H1 (cell line): ENCODE measurements around the gene ANXA2. TPM values are rescaled to one million over a fixed set of nuclear protein-coding genes. Genes with fewer than 3 reads are reported as not detected.

Experiments
- CBX8 ChIP-seq: fragments of 300-800, 300-1000 bp; sonication (generic); IDR thresholded peaks from 2 replicates; pipeline ENCODE4 v1.7.1; 2016; ENCODE audit warnings: low read depth, low read length, borderline replicate concordance
- polyA plus RNA-seq, 7 experiments: library from polyadenylated mRNA; depleted of rRNA in 3 of 7; stranded (reverse) in 5 of 7; unstranded in 2 of 7; fragments of >200 nt in 5 of 7; fragments of 200-250 nt in 2 of 7; gene quantifications; 1 replicate in 5 of 7; 2 replicates in 1 of 7; 4 replicates in 1 of 7; pipeline versions ENCODE4 v1.2.1 to v1.2.3, GENCODE V29; 2011 to 2013; ENCODE audit warnings: missing spikeins in 2 of 7, mixed read lengths in 2 of 7
- total RNA-seq: library from RNA; stranded (reverse); fragmentation: NEBNext Ultra II Directional; extraction: Animal tissue kit (Norgen Biotek cat#: 25700); gene quantifications from 2 replicates; pipeline ENCODE4 v1.2.1, GENCODE V29; 2021

Gene ANXA2
- total and polyA plus RNA-seq, 2 of the 8 experiments (the other 6 are each of a cell fraction or from before 2014, with no cell fraction given): 178 to 217 TPM

- no peak for TF ChIP-seq CBX8
These were observed 59.0 kb downstream of the ANXA2 start (continued) for GRCh38 chr15:60338810-60339209.
